Effector memory CD8-positive, alpha-beta T cell (primary cell): ENCODE results near the gene GCH1.
A peak's percentile ranks its signal among the peaks of the same experiment; 100 is the strongest.
"Not testable (repeated sequence)": the region's sequence is repeated elsewhere in the genome, so short reads cannot be mapped to it uniquely, and the experiment has no call there.

Experiments used
- ATAC-seq: fragments of 150-1000 bp; cut with Tn5 transposase; replicated peaks from 2 replicates; pipeline ENCODE4 v1.10.0; 2021; ENCODE audit warnings: mild to moderate bottlenecking, moderate library complexity
- DNase-seq, 3 experiments: peaks; one replicate each; pipeline ENCODE4 v3.0.0; 2021
- H3K27ac Mint-ChIP-seq, 2 donors: one replicate each; pipeline ENCODE4 v1.8.0; 2022; ENCODE audit warnings: mild to moderate bottlenecking in 2 of 2, mixed read lengths in 2 of 2, moderate library complexity in 2 of 2
- H3K27me3 Mint-ChIP-seq, 2 donors: one replicate each; pipeline ENCODE4 v1.8.0; 2022; ENCODE audit warnings: mixed read lengths in 2 of 2
- H3K36me3 Mint-ChIP-seq: one replicate; pipeline ENCODE4 v1.8.0; 2022; ENCODE audit warnings: mild to moderate bottlenecking, moderate library complexity, mixed read lengths; ENCODE audit not compliant: insufficient read depth
- H3K4me1 Mint-ChIP-seq, 2 donors: one replicate each; pipeline ENCODE4 v1.8.0; 2022; ENCODE audit warnings: low read depth in 2 of 2, mixed read lengths in 2 of 2
- H3K4me3 Mint-ChIP-seq, 2 donors: one replicate each; pipeline ENCODE4 v1.8.0; 2022; ENCODE audit warnings: mild to moderate bottlenecking in 2 of 2, mixed read lengths in 2 of 2, moderate library complexity in 2 of 2
- H3K9me3 Mint-ChIP-seq, 2 donors: one replicate each; pipeline ENCODE4 v1.8.0; 2022; ENCODE audit warnings: mixed read lengths in 2 of 2

The GCH1 gene

GRCh38 chr14:54805445-54806322, 96.9 kb downstream of the GCH1 start:
- Mint-ChIP-seq H3K9me3 (no peaks in the 10 kb centered on the region), H3K36me3 (no peaks in the 10 kb centered on the region), H3K27ac (no peak overlapping the region), H3K4me3 (no peak overlapping the region), H3K27me3 (peaks cover 30 to 68% of the 10 kb centered on the region in 2 donors), H3K4me1 (peaks cover 0 to 8% of the 10 kb centered on the region in 2 donors)
- DNase-seq (peak; percentile 61 to 65 (median 63)), ATAC-seq (peak; percentile 80)

GRCh38 chr14:54805070-54805444, 97.6 kb downstream of the GCH1 start:
- Mint-ChIP-seq H3K9me3 (no peaks in the 10 kb centered on the region), H3K27me3 (peaks cover 34 to 71% of the 10 kb centered on the region in 2 donors), H3K4me1 (peaks cover 0 to 8% of the 10 kb centered on the region in 2 donors), H3K4me3 (no peak overlapping the region), H3K27ac (no peak overlapping the region), H3K36me3 (no peaks in the 10 kb centered on the region)
- DNase-seq (no peak), ATAC-seq (no peak)

GRCh38 chr14:54804538-54805041, 98.0 kb downstream of the GCH1 start:
- Mint-ChIP-seq H3K4me1 (peaks cover 0 to 8% of the 10 kb centered on the region in 2 donors), H3K27ac (no peak overlapping the region), H3K4me3 (no peak overlapping the region), H3K27me3 (peaks cover 34 to 73% of the 10 kb centered on the region in 2 donors), H3K36me3 (no peaks in the 10 kb centered on the region), H3K9me3 (no peaks in the 10 kb centered on the region)
- ATAC-seq = no peak
- DNase-seq = no peak

- H3K9me3 Mint-ChIP-seq = no peaks in the 10 kb centered on the region
These were observed 98.6 kb downstream of the GCH1 start for GRCh38 chr14:54803926-54804537.

GRCh38 chr14:54803396-54803795, 99.2 kb downstream of the GCH1 start:
- H3K27me3 Mint-ChIP-seq = peaks cover 34 to 65% of the 10 kb centered on the region in 2 donors
- peak; percentile 59 for ATAC-seq
- no peak for DNase-seq
- no peak overlapping the region for H3K27ac Mint-ChIP-seq
- H3K4me3 Mint-ChIP-seq = no peak overlapping the region
- H3K36me3 Mint-ChIP-seq = no peaks in the 10 kb centered on the region
- H3K9me3 Mint-ChIP-seq = no peaks in the 10 kb centered on the region
- H3K4me1 Mint-ChIP-seq = peaks cover 0 to 8% of the 10 kb centered on the region in 2 donors

More at GRCh38 chr14:54803926-54804537, 98.6 kb downstream of the GCH1 start:
- ATAC-seq (no peak), DNase-seq (no peak)
- H3K27ac Mint-ChIP-seq = no peak overlapping the region
- no peaks in the 10 kb centered on the region for H3K36me3 Mint-ChIP-seq
- no peak overlapping the region for H3K4me3 Mint-ChIP-seq
- H3K27me3 Mint-ChIP-seq = peaks cover 34 to 70% of the 10 kb centered on the region in 2 donors
- H3K4me1 Mint-ChIP-seq = peaks cover 0 to 8% of the 10 kb centered on the region in 2 donors

- not testable (repeated sequence) for H3K4me1 Mint-ChIP-seq, H3K36me3 Mint-ChIP-seq, ATAC-seq, H3K27ac Mint-ChIP-seq, DNase-seq, H3K9me3 Mint-ChIP-seq, H3K4me3 Mint-ChIP-seq
- H3K27me3 Mint-ChIP-seq = peaks cover 37 to 72% of the 10 kb centered on the region in 2 donors
These were observed 101.1 kb downstream of the GCH1 start for GRCh38 chr14:54801482-54801881.

GRCh38 chr14:54798465-54799124, 104.0 kb downstream of the GCH1 start:
- H3K27me3 Mint-ChIP-seq = peaks cover 30 to 69% of the 10 kb centered on the region in 2 donors
- ATAC-seq (no peak), DNase-seq (no peak)
- H3K27ac Mint-ChIP-seq = no peak overlapping the region
- H3K4me3 Mint-ChIP-seq = no peak overlapping the region
- H3K9me3 Mint-ChIP-seq = peaks cover 0 to 5% of the 10 kb centered on the region in 2 donors
- H3K4me1 Mint-ChIP-seq = no peaks in the 10 kb centered on the region
- no peaks in the 10 kb centered on the region for H3K36me3 Mint-ChIP-seq

- Mint-ChIP-seq H3K4me1 (no peaks in the 10 kb centered on the region), H3K27ac (no peak overlapping the region), H3K36me3 (no peaks in the 10 kb centered on the region), H3K4me3 (no peak overlapping the region), H3K27me3 (peaks cover 30 to 69% of the 10 kb centered on the region in 2 donors), H3K9me3 (peaks cover 0 to 5% of the 10 kb centered on the region in 2 donors)
- no peak for ATAC-seq
- DNase-seq = no peak
These were observed 104.6 kb downstream of the GCH1 start for GRCh38 chr14:54797986-54798385.

- ATAC-seq (no peak), DNase-seq (no peak)
- Mint-ChIP-seq H3K36me3 (no peaks in the 10 kb centered on the region), H3K4me1 (no peaks in the 10 kb centered on the region), H3K27me3 (peaks cover 30 to 69% of the 10 kb centered on the region in 2 donors), H3K9me3 (peaks cover 0 to 5% of the 10 kb centered on the region in 2 donors), H3K27ac (no peak overlapping the region), H3K4me3 (no peak overlapping the region)
These were observed 105.1 kb downstream of the GCH1 start for GRCh38 chr14:54797556-54797955.

- H3K4me3 Mint-ChIP-seq = no peak overlapping the region
- ATAC-seq = no peak
These were observed 105.7 kb downstream of the GCH1 start for GRCh38 chr14:54796961-54797360.

GRCh38 chr14:54794796-54795195, 107.8 kb downstream of the GCH1 start:
- no peak for ATAC-seq
- Mint-ChIP-seq H3K4me3 (no peak overlapping the region), H3K27ac (no peak overlapping the region), H3K4me1 (no peaks in the 10 kb centered on the region), H3K27me3 (peaks cover 12 to 48% of the 10 kb centered on the region in 2 donors), H3K9me3 (peaks cover 0 to 5% of the 10 kb centered on the region in 2 donors), H3K36me3 (no peaks in the 10 kb centered on the region)
- no peak for DNase-seq

More at GRCh38 chr14:54796961-54797360, 105.7 kb downstream of the GCH1 start:
- Mint-ChIP-seq H3K9me3 (peaks cover 0 to 5% of the 10 kb centered on the region in 2 donors), H3K27ac (no peak overlapping the region), H3K36me3 (no peaks in the 10 kb centered on the region), H3K4me1 (no peaks in the 10 kb centered on the region), H3K27me3 (peaks cover 30 to 69% of the 10 kb centered on the region in 2 donors)
- no peak for DNase-seq

- H3K4me3 Mint-ChIP-seq = no peak overlapping the region
- H3K9me3 Mint-ChIP-seq = peaks cover 0 to 5% of the 10 kb centered on the region in 2 donors
- H3K36me3 Mint-ChIP-seq = no peaks in the 10 kb centered on the region
- no peak for DNase-seq
- no peak for ATAC-seq
- H3K27me3 Mint-ChIP-seq = peaks cover 12 to 43% of the 10 kb centered on the region in 2 donors
- no peaks in the 10 kb centered on the region for H3K4me1 Mint-ChIP-seq
- H3K27ac Mint-ChIP-seq = no peak overlapping the region
These were observed 108.5 kb downstream of the GCH1 start for GRCh38 chr14:54794159-54794558.

GRCh38 chr14:54792288-54792687, 110.3 kb downstream of the GCH1 start:
- no peak overlapping the region for H3K27ac Mint-ChIP-seq
- no peaks in the 10 kb centered on the region for H3K4me1 Mint-ChIP-seq
- DNase-seq (no peak), ATAC-seq (no peak)
- peaks cover 0 to 5% of the 10 kb centered on the region in 2 donors for H3K9me3 Mint-ChIP-seq
- H3K27me3 Mint-ChIP-seq = peaks cover 8 to 31% of the 10 kb centered on the region in 2 donors
- H3K36me3 Mint-ChIP-seq = peaks cover 4% of the 10 kb centered on the region
- no peak overlapping the region for H3K4me3 Mint-ChIP-seq
